ENCODE results near the gene TTLL3. TPM values are rescaled to one million over a fixed set of nuclear protein-coding genes. Genes with fewer than 3 reads are reported as not detected.
A peak's percentile ranks its signal among the peaks of the same experiment; 100 is the strongest.

Gene TTLL3
- total RNA-seq, 6 donors from 2014 or later, result 33.0 to 544 (median 64.4) TPM

GRCh38 chr3:9779075-9779593 lies 30.9 kb upstream of the TTLL3 start:
- peaks cover 4 to 45% (median 28%) of the 10 kb centered on the region in 4 donors for H3K36me3 ChIP-seq
- no peaks in the 10 kb centered on the region for H3K27me3 ChIP-seq
- peak overlapping the region in 2 of 4 donors; percentile 51 to 70 for H3K27ac ChIP-seq
- ATAC-seq (ENCODE audit: low FRiP score in 2 of 2), result no peak
- peaks cover 0 to 18% (median 6%) of the 10 kb centered on the region in 4 donors for H3K4me1 ChIP-seq
- no peaks in the 10 kb centered on the region for H3K9me3 ChIP-seq
- peak in 1 of 2 donors; percentile 46 for DNase-seq
- WGBS, 2 donors, result 79 to 80% methylated on average over 6 of the region's 6 CpGs
- no peak overlapping the region for H3K4me3 ChIP-seq
- TF ChIP-seq POLR2A (IDR thresholded peaks at IDR 0.05), result no peak

- ATAC-seq (ENCODE audit: low FRiP score in 2 of 2), result peak; percentile 59 to 67
- peaks cover 8 to 52% (median 33%) of the 10 kb centered on the region in 4 donors for H3K36me3 ChIP-seq
- peaks cover 0 to 18% (median 6%) of the 10 kb centered on the region in 4 donors for H3K4me1 ChIP-seq
- TF ChIP-seq POLR2AphosphoS5 (IDR thresholded peaks at IDR 0.05) (no peak), POLR2A (IDR thresholded peaks at IDR 0.05) (no peak), EP300 (IDR thresholded peaks at IDR 0.05) (no peak), CTCF (IDR thresholded peaks at IDR 0.05) (no peak)
- H3K27ac ChIP-seq, result peak overlapping the region; percentile 27 to 71 (median 60)
- WGBS, 2 donors, result 56 to 58% methylated on average over 7 to 8 of the region's 8 CpGs
- no peak overlapping the region for H3K4me3 ChIP-seq
- no peaks in the 10 kb centered on the region for H3K9me3 ChIP-seq
- DNase-seq, result peak in 1 of 2 donors; percentile 37
- no peaks in the 10 kb centered on the region for H3K27me3 ChIP-seq
Observed at GRCh38 chr3:9779721-9780457, 30.2 kb upstream of the TTLL3 start.

GRCh38 chr3:9780458-9780812 lies 29.6 kb upstream of the TTLL3 start:
- peaks cover 12 to 58% (median 36%) of the 10 kb centered on the region in 4 donors for H3K36me3 ChIP-seq
- TF ChIP-seq CTCF (IDR thresholded peaks at IDR 0.05) (no peak), POLR2A (IDR thresholded peaks at IDR 0.05) (no peak), POLR2AphosphoS5 (IDR thresholded peaks at IDR 0.05) (no peak), EP300 (IDR thresholded peaks at IDR 0.05) (no peak)
- WGBS, 2 donors, result 76 to 81% methylated on average over 5 to 10 of the region's 10 CpGs
- no peak overlapping the region for H3K4me3 ChIP-seq
- ATAC-seq (ENCODE audit: low FRiP score in 2 of 2), result peak; percentile 2 to 24
- no peaks in the 10 kb centered on the region for H3K27me3 ChIP-seq
- H3K9me3 ChIP-seq, result no peaks in the 10 kb centered on the region
- DNase-seq, result no peak
- H3K4me1 ChIP-seq, result peaks cover 0 to 18% (median 6%) of the 10 kb centered on the region in 4 donors
- peak overlapping the region; percentile 27 to 71 (median 60) for H3K27ac ChIP-seq

- no peak for ATAC-seq (ENCODE audit: low FRiP score in 2 of 2)
- H3K36me3 ChIP-seq, result peaks cover 12 to 62% (median 38%) of the 10 kb centered on the region in 4 donors
Observed at GRCh38 chr3:9780910-9781309, 29.2 kb upstream of the TTLL3 start.

More at GRCh38 chr3:9780910-9781309, 29.2 kb upstream of the TTLL3 start:
- 82 to 97% methylated on average over 4 of the region's 4 CpGs for WGBS, 2 donors
- DNase-seq, result no peak
- H3K4me1 ChIP-seq, result peaks cover 0 to 18% (median 6%) of the 10 kb centered on the region in 4 donors
- TF ChIP-seq POLR2A (IDR thresholded peaks at IDR 0.05) (no peak), POLR2AphosphoS5 (IDR thresholded peaks at IDR 0.05) (no peak), EP300 (IDR thresholded peaks at IDR 0.05) (no peak), CTCF (IDR thresholded peaks at IDR 0.05) (no peak)
- no peaks in the 10 kb centered on the region for H3K9me3 ChIP-seq
- no peaks in the 10 kb centered on the region for H3K27me3 ChIP-seq
- H3K4me3 ChIP-seq, result no peak overlapping the region
- H3K27ac ChIP-seq, result peak overlapping the region in 2 of 4 donors; percentile 51 to 70

Data from upper lobe of left lung (tissue), 6 donors.